H1 (cell line): ENCODE results near the gene GPC2. TPM values are rescaled to one million over a fixed set of nuclear protein-coding genes. Genes with fewer than 3 reads are reported as not detected.

ENCODE experiments used
- CHD1 ChIP-seq: IDR thresholded peaks from 2 replicates; pipeline ENCODE4 v1.6.1; 2012; ENCODE audit warnings: low read depth, low read length, improper control_type of control experiment
- GABPA ChIP-seq: IDR thresholded peaks from 2 replicates; pipeline ENCODE4 v1.6.1; 2011; ENCODE audit warnings: mild to moderate bottlenecking, low read length, moderate library complexity, borderline replicate concordance; ENCODE audit not compliant: insufficient read depth
- JUND ChIP-seq: IDR thresholded peaks from 2 replicates; pipeline ENCODE4 v1.6.1; 2011; ENCODE audit warnings: mild to moderate bottlenecking, improper control_type of control experiment, low read length
- KDM1A ChIP-seq: fragments of 200-600, 300-600 bp; sonication (generic); IDR thresholded peaks from 2 replicates; pipeline ENCODE4 v1.7.1; 2016; ENCODE audit warnings: mild to moderate bottlenecking, low read length, borderline replicate concordance
- MAFK ChIP-seq: IDR thresholded peaks from 2 replicates; pipeline ENCODE4 v1.6.1; 2012; ENCODE audit warnings: low read depth, mild to moderate bottlenecking, improper control_type of control experiment, low read length
- TAF7 ChIP-seq: optimal IDR thresholded peaks from 2 replicates; pipeline ENCODE3; 2011; ENCODE audit warnings: low read depth, mild to moderate bottlenecking, inconsistent platforms, low read length, moderate library complexity, borderline replicate concordance
- TCF12 ChIP-seq: IDR thresholded peaks from 2 replicates; pipeline ENCODE4 v1.6.1; 2011; ENCODE audit warnings: low read depth, mild to moderate bottlenecking, low read length
- polyA plus RNA-seq, 7 experiments: library from polyadenylated mRNA; depleted of rRNA in 3 of 7; stranded (reverse) in 5 of 7; unstranded in 2 of 7; fragments of >200 nt in 5 of 7; fragments of 200-250 nt in 2 of 7; gene quantifications; 1 replicate in 5 of 7; 2 replicates in 1 of 7; 4 replicates in 1 of 7; pipeline versions ENCODE4 v1.2.1 to v1.2.3, GENCODE V29; 2011 to 2013; ENCODE audit warnings: missing spikeins in 2 of 7, mixed read lengths in 2 of 7
- total RNA-seq: library from RNA; stranded (reverse); fragmentation: NEBNext Ultra II Directional; extraction: Animal tissue kit (Norgen Biotek cat#: 25700); gene quantifications from 2 replicates; pipeline ENCODE4 v1.2.1, GENCODE V29; 2021

Gene GPC2
- total and polyA plus RNA-seq, 2 of the 8 experiments (the other 6 are each of a cell fraction or from before 2014, with no cell fraction given): 25.3 to 44.8 TPM

DNA sequence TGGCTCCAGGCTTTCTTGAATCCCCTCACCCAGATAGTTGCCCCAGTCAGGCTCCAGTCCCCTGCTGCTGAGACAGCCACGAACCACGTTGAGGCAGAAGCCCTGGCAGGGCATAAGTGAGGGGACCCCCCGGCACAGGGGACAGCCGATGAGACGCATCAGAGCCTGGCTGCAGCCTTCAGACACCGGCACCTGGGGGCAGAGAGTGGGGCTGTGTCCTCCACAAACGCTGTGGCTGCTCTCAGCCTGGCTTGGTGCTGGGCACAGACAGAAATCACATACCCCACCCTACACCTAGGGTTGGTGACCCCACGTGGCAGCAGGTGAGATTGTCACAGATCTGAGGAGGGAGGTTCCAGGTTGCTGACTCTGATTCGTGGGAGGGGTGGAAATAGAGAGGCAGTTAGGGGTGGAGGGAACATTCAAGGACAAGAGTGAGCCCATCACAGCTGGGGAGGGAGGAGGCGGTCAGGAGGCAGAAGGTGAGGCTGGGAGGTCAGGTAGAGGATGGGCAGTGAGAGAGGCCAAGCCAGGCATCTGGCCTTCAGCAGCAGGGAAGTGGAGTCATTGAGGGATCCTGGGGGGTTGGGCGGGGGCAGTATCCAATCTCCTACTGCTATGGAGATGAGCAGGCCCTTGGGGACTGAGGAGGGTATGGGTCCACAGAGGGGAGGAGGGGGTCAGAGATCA is 3.2 kb downstream of the GPC2 start (continued):
- TF ChIP-seq TAF7 (no peak), JUND (no peak), KDM1A (no peak), MAFK (no peak), GABPA (no peak), TCF12 (no peak), CHD1 (no peak)
